ENCODE data around the gene ALKBH2.

DNA sequence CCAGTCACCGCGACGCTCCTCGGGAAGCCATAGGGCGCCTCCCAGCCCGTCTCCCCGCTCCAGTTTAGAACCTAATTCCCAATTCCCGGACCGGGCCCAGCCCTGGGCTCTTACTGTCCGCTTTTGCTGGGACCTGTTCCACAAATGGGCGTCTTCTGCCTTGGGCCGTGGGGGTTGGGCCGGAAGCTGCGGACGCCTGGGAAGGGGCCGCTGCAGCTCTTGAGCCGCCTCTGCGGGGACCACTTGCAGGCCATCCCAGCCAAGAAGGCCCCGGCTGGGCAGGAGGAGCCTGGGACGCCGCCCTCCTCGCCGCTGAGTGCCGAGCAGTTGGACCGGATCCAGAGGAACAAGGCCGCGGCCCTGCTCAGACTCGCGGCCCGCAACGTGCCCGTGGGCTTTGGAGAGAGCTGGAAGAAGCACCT lies 4.9 kb upstream of the ALKBH2 start:
- TF ChIP-seq KDM5A (IDR thresholded peaks at IDR 0.05; ENCODE audit: low read length) (no peak), POLR2A (IDR thresholded peaks at IDR 0.05; ENCODE audit: control extremely low read depth in 1 of 2, low read depth in 2 of 2, low read length in 2 of 2) (peak in 1 of 2 experiments; percentile 66; a peak in 2 of 3 replicates), RXRA (IDR thresholded peaks at IDR 0.05; ENCODE audit: insufficient read depth, low read depth, low read length) (no peak), JUND (IDR thresholded peaks at IDR 0.05; ENCODE audit: low read length) (no peak), TAF1 (IDR thresholded peaks at IDR 0.05; ENCODE audit: low read depth, low read length) (0 out of 2 replicates have a peak, but pooled peaks have one; percentile 37)

Measured in H1 (cell line).